SK-N-SH (cell line): Measurements from ENCODE around the gene PRPS1. TPM values are rescaled to one million over a fixed set of nuclear protein-coding genes. Genes with fewer than 3 reads are reported as not detected.

Source experiments
- CTCF ChIA-PET: fragments of 300-600, 350-600 bp; formaldehyde crosslinking; extraction: SDS; loops from one replicate; lab custom pipeline; 2021; lab: Yijun Ruan, JAX
- POLR2A ChIA-PET: fragments of 350-600 bp; sonication (Branson Sonifier 250); formaldehyde crosslinking; extraction: SDS; loops from one replicate; lab custom pipeline; 2020; ENCODE audit warnings: antibody characterized with exemption, inconsistent platforms; lab: Yijun Ruan, JAX
- DNase-seq: peaks from one replicate; pipeline ENCODE4 v3.0.0; 2012
- H2AFZ ChIP-seq: fragments of 200-600 bp; sonication (generic); 2 replicates; pipeline ENCODE4 v1.8.1; 2016; ENCODE audit warnings: antibody characterized with exemption, mild to moderate bottlenecking, low read depth
- H3F3A ChIP-seq: fragments of 200-600 bp; sonication (generic); replicated peaks from 2 replicates; pipeline ENCODE3; 2016; ENCODE audit warnings: antibody characterized with exemption, mild to moderate bottlenecking; ENCODE audit not compliant: insufficient read depth
- H3K27ac ChIP-seq, 2 experiments: fragments of 200-500 bp in 1 of 2; fragments of 200-600 bp in 1 of 2; sonication (Bioruptor generic) in 1 of 2; sonication (generic), shearing (Covaris generic) in 1 of 2; 2 replicates each; pipeline versions ENCODE4 v1.5.1 to v1.6.1; 2014 to 2016; ENCODE audit warnings: low read depth in 2 of 2, inconsistent platforms in 1 of 2, low read length in 1 of 2, mild to moderate bottlenecking in 1 of 2, mixed read lengths in 1 of 2
- H3K27me3 ChIP-seq: fragments of 200-600 bp; sonication (generic), shearing (Covaris generic); 2 replicates; pipeline ENCODE4 v1.6.1; 2016; ENCODE audit warnings: mixed run types; ENCODE audit not compliant: insufficient read depth
- H3K36me3 ChIP-seq, 2 experiments: fragments of 200-500 bp in 1 of 2; fragments of 200-600 bp in 1 of 2; sonication (Bioruptor generic) in 1 of 2; sonication (generic) in 1 of 2; replicated peaks in 1 of 2; 2 replicates each; pipeline versions ENCODE3 to v1.5.1; 2014 to 2016; ENCODE audit warnings: low read length in 1 of 2, mild to moderate bottlenecking in 1 of 2; ENCODE audit not compliant: insufficient read depth in 2 of 2, control insufficient read depth in 1 of 2
- H3K4me1 ChIP-seq, 2 experiments: fragments of 200-500 bp in 1 of 2; fragments of 200-600 bp in 1 of 2; sonication (Bioruptor generic) in 1 of 2; sonication (generic), shearing (Covaris generic) in 1 of 2; 2 replicates each; pipeline versions ENCODE4 v1.5.1 to v1.6.1; 2014 to 2016; ENCODE audit warnings: low read depth in 1 of 2, low read length in 1 of 2, mixed run types in 1 of 2; ENCODE audit not compliant: insufficient read depth in 2 of 2, control insufficient read depth in 1 of 2
- H3K4me2 ChIP-seq: fragments of 200-600 bp; sonication (generic), shearing (Covaris generic); 2 replicates; pipeline ENCODE4 v1.6.1; 2017; ENCODE audit warnings: mixed run types
- H3K4me3 ChIP-seq, 2 experiments: fragments of 200-500 bp in 1 of 2; fragments of 200-600 bp in 1 of 2; sonication (Bioruptor generic) in 1 of 2; sonication (generic), shearing (Covaris generic) in 1 of 2; 2 replicates each; pipeline versions ENCODE4 v1.5.1 to v1.8.1; 2014 to 2016; ENCODE audit warnings: low read depth in 2 of 2, inconsistent platforms in 1 of 2, low read length in 1 of 2, mild to moderate bottlenecking in 1 of 2, mixed read lengths in 1 of 2, moderate library complexity in 1 of 2
- H3K79me2 ChIP-seq: fragments of 200-600 bp; sonication (generic); 2 replicates; pipeline ENCODE4 v1.8.1; 2017; ENCODE audit warnings: mild to moderate bottlenecking; ENCODE audit not compliant: insufficient read depth
- H3K9ac ChIP-seq: fragments of 200-600 bp; sonication (generic); 2 replicates; pipeline ENCODE4 v1.6.1; 2017; ENCODE audit warnings: mixed run types
- H3K9me2 ChIP-seq: fragments of 200-600 bp; sonication (generic); 2 replicates; pipeline ENCODE4 v1.6.1; 2017; ENCODE audit warnings: mixed run types
- H3K9me3 ChIP-seq: fragments of 200-600 bp; sonication (generic); 2 replicates; pipeline ENCODE4 v1.6.1; 2017; ENCODE audit warnings: mixed run types, mild to moderate bottlenecking, moderate library complexity
- H4K20me1 ChIP-seq: fragments of 200-600 bp; sonication (generic); 2 replicates; pipeline ENCODE4 v1.6.1; 2017; ENCODE audit warnings: mild to moderate bottlenecking, mixed run types; ENCODE audit not compliant: insufficient read depth
- CHD2 ChIP-seq: fragments of 150-350 bp; IDR thresholded peaks from 2 replicates; pipeline ENCODE4 v1.6.1; 2018; ENCODE audit warnings: low read length; ENCODE audit not compliant: partially characterized antibody
- CTCF ChIP-seq: fragments of 200-600 bp; sonication (generic); IDR thresholded peaks from 2 replicates; pipeline ENCODE4 v1.6.1; 2017; ENCODE audit warnings: antibody characterized with exemption, mild to moderate bottlenecking, moderate library complexity
- EP300 ChIP-seq, 2 experiments: IDR thresholded peaks; 2 replicates each; pipeline versions ENCODE4 v1.4.0 to v1.6.1; 2012; ENCODE audit warnings: borderline replicate concordance in 1 of 2, low read depth in 1 of 2, low read length in 1 of 2
- FOSL2 ChIP-seq: IDR thresholded peaks from 2 replicates; pipeline ENCODE4 v1.4.0; 2012; ENCODE audit warnings: low read depth, mild to moderate bottlenecking, moderate library complexity, borderline replicate concordance
- FOXM1 ChIP-seq: IDR thresholded peaks from 2 replicates; pipeline ENCODE4 v1.4.0; 2012; ENCODE audit warnings: low read depth, mild to moderate bottlenecking
- GABPA ChIP-seq: IDR thresholded peaks from 2 replicates; pipeline ENCODE4 v1.4.0; 2012; ENCODE audit warnings: low read depth, mild to moderate bottlenecking
- GATA2 ChIP-seq: sonication (generic); formaldehyde crosslinking; IDR thresholded peaks from 2 replicates; pipeline ENCODE4 v1.5.0; 2020; ENCODE audit warnings: mild to moderate bottlenecking, missing genetic modification reagents
- MAX ChIP-seq: IDR thresholded peaks from 2 replicates; pipeline ENCODE4 v1.4.0; 2012; ENCODE audit warnings: low read depth
- MXI1 ChIP-seq: IDR thresholded peaks from 2 replicates; pipeline ENCODE4 v1.6.1; 2012; ENCODE audit warnings: mild to moderate bottlenecking, low read depth, low read length, improper control_type of control experiment
- RAD21 ChIP-seq: IDR thresholded peaks from 2 replicates; pipeline ENCODE4 v1.6.1; 2012; ENCODE audit warnings: mild to moderate bottlenecking, low read length
- RCOR1 ChIP-seq: fragments of 150-350 bp; IDR thresholded peaks from 2 replicates; pipeline ENCODE4 v1.6.1; 2017; ENCODE audit warnings: antibody characterized with exemption, low read length
- RFX5 ChIP-seq: IDR thresholded peaks from 2 replicates; pipeline ENCODE4 v1.6.1; 2012; ENCODE audit warnings: mild to moderate bottlenecking, improper control_type of control experiment, low read length
- RXRA ChIP-seq: IDR thresholded peaks from 2 replicates; pipeline ENCODE4 v1.4.0; 2012; ENCODE audit warnings: low read depth, mild to moderate bottlenecking, borderline replicate concordance
- TCF12 ChIP-seq: IDR thresholded peaks from 2 replicates; pipeline ENCODE4 v1.4.0; 2012
- TEAD4 ChIP-seq: IDR thresholded peaks from 2 replicates; pipeline ENCODE4 v1.4.0; 2012; ENCODE audit warnings: mild to moderate bottlenecking, borderline replicate concordance; ENCODE audit not compliant: insufficient read depth
- USF1 ChIP-seq: IDR thresholded peaks from 2 replicates; pipeline ENCODE4 v1.4.0; 2012; ENCODE audit warnings: low read depth, borderline replicate concordance
- ZBTB33 ChIP-seq: IDR thresholded peaks from 2 replicates; pipeline ENCODE4 v1.4.0; 2012; ENCODE audit warnings: low read depth, borderline replicate concordance
- WGBS: methylation state at CpG from one replicate; pipeline ENCODE4 v1.1.6; 2017; ENCODE audit warnings: low lambda C conversion rate; 5-methylcytosine and 5-hydroxymethylcytosine counted together
- polyA plus RNA-seq, 3 experiments: library from polyadenylated mRNA; depleted of rRNA; stranded (reverse); fragments of >200 nt; gene quantifications; 2 replicates each; pipeline ENCODE4 v1.2.3, GENCODE V29; 2012

The PRPS1 gene
- polyA plus RNA-seq, 1 of the 3 experiments (the other 2 are of a cell fraction) = 42.3 TPM

- CTCF ChIA-PET = interaction anchor here (4.1 kb wide), 1 partner anchor 100 kb away, joined by 22 read pairs; the partner anchor contains the start of genes NCBP2L and TSC22D3
These were observed 47.7 kb downstream of the PRPS1 start for GRCh38 chrX:107675823-107676555.

GRCh38 chrX:107676559-107677378, 48.5 kb downstream of the PRPS1 start:
- H3K79me2 ChIP-seq = no peaks in the 10 kb centered on the region
- no peaks in the 10 kb centered on the region for H3F3A ChIP-seq
- peak overlapping the region; percentile 81 for H3K4me2 ChIP-seq
- H4K20me1 ChIP-seq = no peaks in the 10 kb centered on the region
- no peaks in the 10 kb centered on the region for H3K9me3 ChIP-seq
- H3K27ac ChIP-seq = no peak overlapping the region
- H3K36me3 ChIP-seq = no peaks in the 10 kb centered on the region
- POLR2A ChIA-PET = interaction anchor here (0.8 kb wide), 1 partner anchor 40 kb away, joined by 3 read pairs; no protein-coding TSS in a partner anchor
- WGBS = 6% methylated on average over 29 of the region's 30 CpGs
- H3K27me3 ChIP-seq = peaks cover 38% of the 10 kb centered on the region
- peak overlapping the region; percentile 45 to 58 for H3K4me3 ChIP-seq
- H3K4me1 ChIP-seq = no peaks in the 10 kb centered on the region
- no peak for TF ChIP-seq GABPA
- TF ChIP-seq ZBTB33 = no peak
- TF ChIP-seq CTCF = no peak
- no peak for TF ChIP-seq RAD21
- TF ChIP-seq FOSL2 = no peak
- TF ChIP-seq MAX = peak; percentile 89
- no peak for TF ChIP-seq EP300 (IDR thresholded peaks at IDR 0.05; ENCODE audit: borderline replicate concordance in 1 of 2, low read depth in 1 of 2, low read length in 1 of 2)
- peak; percentile 52 for TF ChIP-seq MXI1
- TF ChIP-seq GATA2 (CRISPR knock-in tag) = no peak
- no peak for TF ChIP-seq CHD2
- no peaks in the 10 kb centered on the region for H3K9me2 ChIP-seq
- CTCF ChIA-PET = interaction anchor here (0.6 to 4.1 kb wide), 11 partner anchors 8 to 515 kb away, joined by 3 to 22 read pairs (median 4); partner anchors contain the start of genes NCBP2L and TSC22D3
- peak overlapping the region; percentile 76; the same call in 1 of the 2 replicates for H2AFZ ChIP-seq
- DNase-seq = peak; percentile 62
- peak overlapping the region; percentile 21; the same call in 1 of the 2 replicates for H3K9ac ChIP-seq

More at GRCh38 chrX:107675823-107676555, 47.7 kb downstream of the PRPS1 start:
- Histone ChIP-seq H3K4me1 (no peaks in the 10 kb centered on the region), H3K4me3 (peak overlapping the region; percentile 45 to 58), H3K4me2 (peak overlapping the region; percentile 81), H4K20me1 (no peaks in the 10 kb centered on the region), H3K79me2 (no peaks in the 10 kb centered on the region), H2AFZ (peak overlapping the region; percentile 76; the same call in 1 of the 2 replicates), H3K36me3 (no peaks in the 10 kb centered on the region), H3K9me3 (no peaks in the 10 kb centered on the region), H3K9me2 (no peaks in the 10 kb centered on the region), H3F3A (no peaks in the 10 kb centered on the region), H3K27me3 (peaks cover 38% of the 10 kb centered on the region), H3K9ac (peak overlapping the region; percentile 21; the same call in 1 of the 2 replicates), H3K27ac (no peak overlapping the region)
- DNase-seq = no peak
- TF ChIP-seq FOXM1 (no peak), TCF12 (no peak), TEAD4 (no peak), GABPA (no peak), RXRA (no peak), RCOR1 (no peak), USF1 (no peak), RFX5 (no peak), GATA2 (CRISPR knock-in tag) (no peak)
- WGBS = 33% methylated on average over 8 of the region's 9 CpGs
- POLR2A ChIA-PET = no interaction called here
